HG03066 (cell line): Measurements from ENCODE around the gene APC.
A peak's percentile ranks its signal among the peaks of the same experiment; 100 is the strongest.
"Not testable (repeated sequence)": the region's sequence is repeated elsewhere in the genome, so short reads cannot be mapped to it uniquely, and the experiment has no call there.

Experiments
- ATAC-seq: cut with Tn5 transposase; IDR thresholded peaks from one replicate; pipeline ENCODE4 v1.9.1; 2021; ENCODE audit warnings: low read depth; ENCODE audit not compliant: unreplicated experiment

APC gene

GRCh38 chr5:112713206-112713605 is 24.5 kb upstream of the APC start:
- no peak for ATAC-seq

GRCh38 chr5:112716895-112717294 is 20.8 kb upstream of the APC start:
- ATAC-seq: not testable (repeated sequence)

DNA sequence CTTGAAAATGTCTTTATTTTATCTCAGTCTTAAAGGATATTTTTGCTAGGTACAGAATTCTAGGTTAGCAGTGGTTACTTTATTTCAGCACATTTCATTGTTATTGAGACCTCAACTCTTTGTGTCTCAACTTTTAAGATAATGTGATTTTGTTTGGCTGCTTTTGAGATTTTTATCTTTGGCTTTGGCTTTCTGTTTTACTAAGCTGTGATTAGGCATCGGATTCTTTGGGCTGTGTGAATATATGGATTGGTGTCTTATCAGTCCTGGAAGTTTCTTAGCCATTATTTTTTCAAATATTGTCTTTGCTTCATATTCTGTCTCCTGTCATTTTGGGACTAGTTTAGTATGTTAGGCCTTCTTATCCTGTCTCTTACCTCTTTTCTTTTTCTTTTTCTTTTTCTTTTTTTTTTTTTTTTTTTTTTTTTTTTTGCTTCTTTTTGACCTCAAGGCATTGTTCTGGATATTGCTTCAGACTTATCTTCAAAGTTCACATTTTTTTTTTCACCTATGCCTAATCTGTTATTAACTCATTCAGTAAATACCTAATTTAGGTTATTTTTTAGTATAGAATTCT is 20.1 kb upstream of the APC start:
- no peak for ATAC-seq

GRCh38 chr5:112718344-112718743 is 19.3 kb upstream of the APC start:
- no peak for ATAC-seq

DNA sequence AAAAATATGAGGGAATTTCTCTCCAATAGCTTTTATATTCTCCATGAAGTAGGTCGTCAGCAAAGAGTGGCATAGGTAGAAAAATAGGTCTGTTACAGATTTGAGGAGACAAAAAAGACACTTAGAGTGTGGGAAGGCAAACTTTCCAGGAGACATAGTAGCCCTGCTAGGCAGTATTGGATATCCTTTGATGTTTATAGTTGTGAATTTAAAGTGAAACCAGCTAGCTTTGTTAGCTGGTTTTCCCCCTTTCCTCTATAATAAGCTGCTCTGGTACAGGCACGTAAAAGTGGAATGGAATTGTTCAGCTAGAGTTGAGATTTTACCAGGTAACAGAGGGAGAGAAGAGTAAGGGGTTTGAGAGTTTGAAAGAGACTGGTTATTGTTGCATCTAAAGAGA is 17.1 kb upstream of the APC start:
- no peak for ATAC-seq

DNA sequence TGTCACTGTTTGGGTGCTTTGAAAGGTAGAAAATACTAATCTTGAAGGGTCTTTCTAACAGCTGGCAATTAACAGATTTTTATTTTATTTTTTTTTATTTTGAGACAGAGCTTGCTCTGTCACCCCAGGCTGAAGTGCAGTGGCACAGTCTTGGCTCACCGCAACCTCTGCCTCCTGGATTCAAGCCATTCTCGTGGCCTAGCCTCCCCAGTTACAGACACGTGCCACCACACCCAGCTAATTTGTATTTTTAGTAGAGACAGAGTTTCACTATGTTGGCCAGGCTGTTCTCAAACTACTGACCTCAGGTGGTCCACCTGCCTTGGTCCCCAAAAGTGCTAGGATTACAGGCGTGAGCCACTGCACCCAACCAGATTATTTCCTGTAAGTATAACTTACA is 12.8 kb upstream of the APC start:
- no peak for ATAC-seq

- no peak for ATAC-seq
These were observed 8.1 kb upstream of the APC start for GRCh38 chr5:112729630-112730029.

DNA sequence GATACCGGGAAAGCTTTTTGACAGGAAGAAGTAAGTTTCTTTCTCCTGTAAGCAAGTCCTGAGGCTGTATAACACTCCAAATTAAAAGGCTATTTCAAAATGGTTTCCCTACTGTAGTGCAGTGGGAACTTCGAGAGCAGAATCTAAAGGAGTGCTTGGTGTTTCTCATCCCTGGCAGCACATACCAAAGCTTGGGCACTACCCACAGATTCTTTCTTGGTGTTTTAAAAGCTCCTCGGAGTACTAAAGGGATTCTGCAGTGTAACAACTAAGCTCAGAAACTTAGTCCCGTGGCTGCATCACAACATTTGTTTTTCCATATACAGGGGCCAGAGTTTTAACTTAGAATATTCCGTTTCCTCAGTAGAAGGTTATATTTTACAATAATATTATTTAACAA is 5.6 kb upstream of the APC start:
- no peak for ATAC-seq

DNA sequence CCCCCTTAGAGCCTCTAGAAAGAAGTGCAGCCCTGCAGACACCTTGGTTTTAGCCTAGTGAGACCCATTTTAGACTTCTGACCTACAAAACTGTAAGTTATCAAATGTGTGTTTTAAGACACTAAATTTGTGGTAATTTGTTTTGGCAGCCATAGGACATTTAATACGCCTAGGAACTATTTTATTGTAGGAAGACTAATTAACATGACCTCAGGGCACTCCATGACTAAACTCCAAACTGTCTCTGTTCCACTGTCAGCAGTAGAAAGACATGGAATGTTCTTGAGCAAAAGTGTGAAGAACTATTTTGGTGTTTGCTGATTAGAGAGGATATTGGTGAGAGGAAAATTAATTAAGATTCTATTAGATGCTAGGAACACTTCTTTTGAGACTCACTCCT is 4.1 kb upstream of the APC start:
- ATAC-seq: no peak

DNA sequence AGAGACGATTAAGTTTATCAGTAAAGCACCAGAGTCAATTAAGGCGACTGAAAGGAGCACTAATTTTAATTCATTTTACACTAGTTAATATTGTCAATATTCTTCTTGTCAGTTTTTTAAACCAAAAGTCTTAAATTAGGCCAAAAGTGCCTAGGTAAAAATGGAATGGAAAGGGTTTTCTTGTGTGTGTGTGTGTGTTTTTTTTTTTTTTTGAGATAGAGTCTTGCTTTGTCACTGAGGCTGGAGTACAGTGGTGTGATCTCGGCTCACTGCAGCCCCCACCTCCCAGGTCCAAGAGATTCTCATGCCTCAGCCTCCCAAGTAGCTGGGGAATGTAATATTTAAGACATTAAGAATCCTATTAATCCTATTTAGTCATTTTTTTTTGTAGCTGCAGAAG is 3.1 kb upstream of the APC start:
- no peak for ATAC-seq

- no peak for ATAC-seq
These were observed 2.0 kb upstream of the APC start for GRCh38 chr5:112735702-112736101.

GRCh38 chr5:112737070-112737462 is 619 bp upstream of the APC start:
- no peak for ATAC-seq

- ATAC-seq: peak; percentile 29
These were observed 491 bp downstream of the APC start for GRCh38 chr5:112738191-112738560.

DNA sequence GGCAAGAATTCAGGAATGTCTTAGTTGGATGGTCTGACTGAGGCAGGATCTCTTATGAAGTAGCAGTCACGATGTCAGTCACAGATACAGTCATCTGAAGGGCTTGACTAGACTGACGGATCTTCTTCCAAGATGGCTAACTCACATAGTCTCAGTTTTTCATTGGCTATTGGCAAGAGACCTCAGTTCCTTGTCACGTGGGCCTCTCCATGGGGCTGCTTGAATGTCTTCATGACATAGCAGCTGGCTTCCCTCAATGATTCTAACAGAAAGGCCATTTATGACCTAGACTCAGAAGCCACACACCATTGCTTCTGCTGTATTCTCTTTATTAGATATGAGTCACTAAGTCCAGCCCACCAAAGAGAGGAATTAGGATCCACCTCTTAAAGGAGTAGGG is 4.7 kb downstream of the APC start:
- no peak for ATAC-seq

DNA sequence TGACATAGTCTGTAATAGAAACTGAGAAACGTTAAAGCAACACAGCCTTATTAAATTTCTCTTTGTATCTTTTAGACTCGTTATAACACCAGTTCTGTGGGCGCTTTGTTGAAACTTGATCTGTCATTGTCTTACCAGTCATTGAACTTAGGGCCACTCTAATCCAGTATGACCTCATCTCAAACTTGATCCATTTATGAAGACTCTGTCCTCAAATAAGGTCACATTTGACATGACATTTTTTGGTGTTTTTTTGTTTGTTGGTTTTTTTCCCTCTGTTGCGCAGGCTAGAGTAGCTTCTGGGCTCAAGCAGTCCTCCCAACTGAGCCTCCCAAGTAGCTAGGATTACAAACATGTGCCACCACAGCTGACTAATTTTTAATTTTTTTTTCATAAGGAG is 5.9 kb downstream of the APC start:
- ATAC-seq: no peak

DNA sequence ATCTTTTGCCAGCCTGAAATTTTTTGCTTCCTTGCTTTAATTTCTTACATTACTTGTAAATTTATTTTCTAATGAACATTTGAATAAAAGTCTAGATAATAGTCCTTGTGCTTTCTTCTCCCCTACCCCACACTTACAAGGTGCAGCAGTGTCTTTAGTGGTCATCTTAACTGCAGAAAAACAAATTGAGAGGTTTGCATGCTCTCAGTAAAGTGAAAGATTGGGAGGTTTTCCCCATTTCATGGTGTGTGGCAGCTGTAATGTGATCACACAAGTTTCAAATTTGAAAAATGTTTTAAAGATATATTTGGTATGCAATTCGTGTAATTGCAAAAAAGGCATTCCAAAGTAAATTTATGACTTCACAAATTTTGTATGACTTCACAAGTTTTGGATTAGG is 14.7 kb downstream of the APC start:
- ATAC-seq: no peak

DNA sequence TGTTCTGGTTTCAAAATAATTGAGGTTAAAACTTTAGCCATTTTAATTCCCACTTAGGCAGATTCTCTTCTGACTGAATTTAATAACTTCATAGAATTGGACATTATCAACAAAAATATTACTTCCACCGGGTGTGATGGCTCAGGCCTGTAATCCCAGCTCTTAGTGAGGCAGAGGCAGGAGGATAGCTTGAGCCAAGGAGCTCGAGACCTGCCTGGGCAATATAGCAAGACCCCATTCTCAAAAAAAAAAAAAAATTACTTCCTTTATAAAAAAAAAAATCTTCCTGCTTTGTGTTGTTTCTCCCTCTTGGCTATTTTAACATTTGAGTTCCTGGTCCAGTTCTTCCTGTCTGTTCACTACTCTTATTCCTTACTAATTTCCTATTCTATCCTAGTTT is 18.0 kb downstream of the APC start:
- no peak for ATAC-seq

DNA sequence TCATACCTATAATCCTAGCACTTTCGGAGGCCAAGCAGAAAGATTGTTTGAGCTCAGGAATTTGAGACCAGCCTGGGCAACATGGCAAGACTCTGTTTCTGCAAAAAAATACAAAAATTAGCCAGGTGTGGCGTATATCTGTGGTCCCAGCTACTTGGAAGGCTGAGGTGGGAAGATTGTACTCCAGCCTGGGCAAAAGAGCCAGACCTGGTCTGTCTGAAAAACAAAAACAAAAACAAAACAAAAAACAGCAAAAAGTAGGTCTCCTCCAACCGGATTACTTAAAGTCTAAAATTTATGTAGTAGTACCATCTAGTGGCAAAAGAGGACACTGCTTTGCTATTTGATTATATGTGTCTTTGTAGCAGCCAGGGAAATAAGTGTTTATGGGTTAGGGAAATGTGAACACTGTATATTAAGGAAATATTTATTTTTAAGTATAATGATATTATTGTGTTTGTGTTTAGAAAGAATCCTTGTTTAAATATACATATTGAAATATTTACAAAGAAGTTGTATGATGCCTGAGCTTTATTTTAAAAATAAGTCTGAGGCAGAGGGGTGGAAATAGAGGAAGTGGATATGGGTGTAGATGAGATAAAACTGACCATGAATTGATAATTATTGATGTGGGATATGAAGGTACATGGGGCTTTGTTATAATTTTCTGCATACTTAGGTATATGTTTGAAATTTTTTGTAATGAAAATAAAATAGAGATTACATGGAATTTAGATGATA is 20.0 kb downstream of the APC start:
- peak; percentile 90 for ATAC-seq

DNA sequence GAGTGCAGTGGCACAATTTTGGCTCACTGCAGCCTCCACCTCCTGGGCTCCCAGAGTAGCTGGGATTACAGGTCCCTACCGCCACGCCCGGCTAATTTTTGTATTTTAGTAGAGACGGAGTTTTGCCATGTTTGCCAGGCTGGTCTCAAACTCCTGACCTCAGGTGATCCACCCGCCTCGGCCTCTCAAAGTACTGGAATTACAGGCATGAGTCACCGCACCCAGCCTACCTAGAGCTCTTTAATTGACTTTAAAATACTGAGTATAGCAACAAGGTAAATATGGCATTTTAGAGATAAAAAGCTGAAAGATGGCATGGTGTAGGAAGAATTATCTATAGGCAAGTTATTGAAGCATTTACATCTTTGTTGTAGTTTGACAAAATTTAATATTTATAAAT is 21.0 kb downstream of the APC start:
- no peak for ATAC-seq

DNA sequence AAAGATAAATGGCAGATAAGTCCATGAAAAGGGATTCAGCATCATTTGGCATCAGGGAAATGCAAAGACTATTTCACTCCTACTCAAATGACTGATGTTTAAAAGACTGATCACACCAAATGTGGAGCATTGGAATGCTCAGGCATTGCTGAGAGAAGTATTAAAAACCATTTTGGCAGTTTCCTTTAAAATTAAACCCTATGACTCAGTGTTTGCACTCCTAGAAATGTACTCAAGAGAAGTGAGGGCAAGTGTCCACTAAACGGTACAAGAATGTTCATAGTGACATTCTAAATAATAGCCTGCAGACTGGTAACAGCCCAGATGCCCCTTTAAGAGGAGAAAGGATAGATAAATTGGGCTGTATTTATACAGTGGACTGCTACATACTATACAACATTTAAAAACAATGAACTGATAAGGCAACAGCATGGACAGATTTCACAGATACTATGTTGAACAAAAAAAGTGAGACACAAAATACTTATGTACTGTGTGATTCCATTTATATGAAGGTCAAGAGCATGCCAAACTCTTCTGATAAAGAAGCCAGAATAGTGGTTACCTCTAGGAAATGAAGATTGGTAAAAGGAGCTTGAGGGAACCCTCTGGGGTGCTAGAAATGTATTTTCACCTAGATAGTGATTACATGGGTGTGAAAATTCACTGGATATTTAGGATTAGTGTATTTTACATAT is 24.6 kb downstream of the APC start:
- ATAC-seq: no peak

DNA sequence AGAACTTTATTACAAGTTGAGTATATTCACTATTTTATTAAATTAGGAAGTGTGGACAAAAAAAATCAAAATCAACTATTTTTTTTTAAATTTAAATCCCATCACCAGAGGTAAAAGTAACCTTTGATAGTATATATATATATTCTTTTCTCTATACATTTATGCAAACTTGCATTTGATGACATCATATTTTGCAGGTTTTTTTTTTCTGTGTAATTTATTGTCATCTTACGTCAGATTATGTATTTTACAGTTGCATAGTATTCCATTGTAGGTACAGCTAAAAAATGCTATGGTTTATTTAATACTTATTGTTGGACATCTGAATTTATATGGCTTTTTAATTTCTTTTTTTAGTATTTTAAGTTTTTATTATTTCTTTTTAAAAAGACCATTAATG is 25.5 kb downstream of the APC start:
- no peak for ATAC-seq

DNA sequence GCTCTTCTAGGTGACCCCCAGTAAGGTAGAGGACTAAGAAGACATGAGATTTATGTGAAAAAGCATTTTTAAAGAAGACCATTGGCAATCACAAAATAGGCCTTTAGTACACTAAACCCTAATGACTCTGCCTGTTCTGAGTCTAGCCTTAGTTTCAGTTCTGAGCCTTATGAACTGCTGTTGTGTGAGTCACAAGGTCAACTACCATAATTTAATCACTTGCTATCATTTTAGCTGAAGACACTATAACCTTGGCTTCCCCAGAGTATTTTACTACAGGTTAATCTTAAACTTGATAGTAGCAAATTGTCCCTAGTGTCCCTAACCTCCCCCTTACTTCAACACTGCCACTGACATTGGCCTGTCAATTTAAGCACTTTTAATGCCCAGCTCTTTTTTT is 34.4 kb downstream of the APC start:
- ATAC-seq: no peak
